Measurements from ENCODE around the gene APP.

Gene APP

GRCh38 chr21:26127073-26127814 is 43.3 kb downstream of the APP start (continued):
- TF ChIP-seq POU6F1 (CRISPR knock-in tag; IDR thresholded peaks at IDR 0.05; ENCODE audit: borderline replicate concordance, low read depth) = no peak

GRCh38 chr21:26126168-26126553 is 44.4 kb downstream of the APP start:
- TF ChIP-seq ZNF8 (CRISPR knock-in tag; IDR thresholded peaks at IDR 0.05) (no peak), CSDC2 (CRISPR knock-in tag; IDR thresholded peaks at IDR 0.05) (no peak), TSHZ2 (CRISPR knock-in tag; IDR thresholded peaks at IDR 0.05) (no peak), PATZ1 (CRISPR knock-in tag; IDR thresholded peaks at IDR 0.05; ENCODE audit: borderline replicate concordance) (no peak), SNAI2 (CRISPR knock-in tag; IDR thresholded peaks at IDR 0.05) (no peak), TCF4 (CRISPR knock-in tag; IDR thresholded peaks at IDR 0.05; ENCODE audit: borderline replicate concordance) (no peak), GLIS3 (CRISPR knock-in tag; IDR thresholded peaks at IDR 0.05) (no peak), ESRRG (CRISPR knock-in tag; IDR thresholded peaks at IDR 0.05) (no peak), ZFP30 (CRISPR knock-in tag; IDR thresholded peaks at IDR 0.05) (no peak)
- ATAC-seq = no peak

- TF ChIP-seq OSR1 (CRISPR knock-in tag; IDR thresholded peaks at IDR 0.05) (no peak), TCF4 (CRISPR knock-in tag; IDR thresholded peaks at IDR 0.05; ENCODE audit: borderline replicate concordance) (peak; percentile 47; the same call in 1 of the 2 replicates)
- ATAC-seq = no peak; the same call in 2 of the 3 replicates
Observed at GRCh38 chr21:26125433-26126167, 45.0 kb downstream of the APP start.

- no peak for TF ChIP-seq ARNTL (CRISPR knock-in tag; IDR thresholded peaks at IDR 0.05; ENCODE audit: borderline replicate concordance, low read depth)
- TF ChIP-seq ZFP3 (CRISPR knock-in tag; IDR thresholded peaks at IDR 0.05) = no peak
- no peak for TF ChIP-seq GLIS3 (CRISPR knock-in tag; IDR thresholded peaks at IDR 0.05)
- TF ChIP-seq TOX (CRISPR knock-in tag; IDR thresholded peaks at IDR 0.05; ENCODE audit: borderline replicate concordance) = no peak
- no peak for TF ChIP-seq OSR1 (CRISPR knock-in tag; IDR thresholded peaks at IDR 0.05)
- no peak for TF ChIP-seq ZNF8 (CRISPR knock-in tag; IDR thresholded peaks at IDR 0.05)
- no peak for TF ChIP-seq ISL1 (CRISPR knock-in tag; IDR thresholded peaks at IDR 0.05)
- no peak for TF ChIP-seq RARB (CRISPR knock-in tag; IDR thresholded peaks at IDR 0.05)
- ATAC-seq = peak; percentile 53
Observed at GRCh38 chr21:26124896-26125295, 45.7 kb downstream of the APP start.

- ATAC-seq = peak; percentile 74
- TF ChIP-seq ARNTL (CRISPR knock-in tag; IDR thresholded peaks at IDR 0.05; ENCODE audit: borderline replicate concordance, low read depth) (no peak), TCF4 (CRISPR knock-in tag; IDR thresholded peaks at IDR 0.05; ENCODE audit: borderline replicate concordance) (peak; percentile 26; the same call in 1 of the 2 replicates), ZC3H10 (CRISPR knock-in tag; IDR thresholded peaks at IDR 0.05) (no peak), BACH2 (CRISPR knock-in tag; IDR thresholded peaks at IDR 0.05; ENCODE audit: borderline replicate concordance) (0 out of 2 replicates have a peak, but pooled peaks have one; percentile 51), SNAI2 (CRISPR knock-in tag; IDR thresholded peaks at IDR 0.05) (no peak), PPARA (CRISPR knock-in tag; IDR thresholded peaks at IDR 0.05; ENCODE audit: borderline replicate concordance) (no peak), ZFP3 (CRISPR knock-in tag; IDR thresholded peaks at IDR 0.05) (no peak), CSRNP3 (CRISPR knock-in tag; IDR thresholded peaks at IDR 0.05) (no peak)
Observed at GRCh38 chr21:26124421-26124833, 46.1 kb downstream of the APP start.
